H1 (cell line): Measurements from ENCODE around the gene SLN.

ENCODE experiments used
- CBX5 ChIP-seq: fragments of 300-800, 300-1000 bp; sonication (generic); IDR thresholded peaks from 2 replicates; pipeline ENCODE4 v1.7.1; 2016; ENCODE audit warnings: antibody characterized with exemption, low read length, low read depth
- EZH2 ChIP-seq: fragments of 200-600 bp; sonication (generic); IDR thresholded peaks from 2 replicates; pipeline ENCODE4 v1.7.1; 2012; ENCODE audit warnings: low read depth, mild to moderate bottlenecking, moderate library complexity, low read length, inconsistent platforms; ENCODE audit not compliant: severe bottlenecking
- GABPA ChIP-seq: IDR thresholded peaks from 2 replicates; pipeline ENCODE4 v1.6.1; 2011; ENCODE audit warnings: mild to moderate bottlenecking, low read length, moderate library complexity, borderline replicate concordance; ENCODE audit not compliant: insufficient read depth
- HDAC6 ChIP-seq: IDR thresholded peaks from one replicate; pipeline ENCODE4 v1.7.1; 2012; ENCODE audit warnings: low read depth, mild to moderate bottlenecking, inconsistent platforms, low read length, moderate library complexity
- JUND ChIP-seq: IDR thresholded peaks from 2 replicates; pipeline ENCODE4 v1.6.1; 2011; ENCODE audit warnings: mild to moderate bottlenecking, improper control_type of control experiment, low read length
- POLR2A ChIP-seq, 2 experiments: IDR thresholded peaks; 1 replicate in 1 of 2; 2 replicates in 1 of 2; pipeline ENCODE4 v1.6.1; 2011; ENCODE audit warnings: low read depth in 2 of 2, low read length in 2 of 2, mild to moderate bottlenecking in 2 of 2; ENCODE audit errors: control extremely low read depth in 1 of 2
- POLR2AphosphoS5 ChIP-seq: IDR thresholded peaks from 2 replicates; pipeline ENCODE4 v1.6.1; 2011; ENCODE audit warnings: low read depth, low read length
- RFX5 ChIP-seq: IDR thresholded peaks from 2 replicates; pipeline ENCODE4 v1.6.1; 2011; ENCODE audit warnings: low read depth, low read length, improper control_type of control experiment, borderline replicate concordance
- SIN3A ChIP-seq, 2 experiments: IDR thresholded peaks in 1 of 2; conservative IDR thresholded peaks in 1 of 2; 2 replicates each; pipeline ENCODE4 v1.6.1; 2011 to 2012; ENCODE audit warnings: low read length in 2 of 2, improper control_type of control experiment in 1 of 2, low read depth in 1 of 2, mild to moderate bottlenecking in 1 of 2
- SP4 ChIP-seq: IDR thresholded peaks from 2 replicates; pipeline ENCODE4 v1.6.1; 2012; ENCODE audit warnings: low read length, inconsistent platforms
- YY1 ChIP-seq: IDR thresholded peaks from 2 replicates; pipeline ENCODE4 v1.6.1; 2011; ENCODE audit warnings: low read depth, mild to moderate bottlenecking, low read length
- TF ChIP-seq, protein P1 (sequence below), 3 experiments: IDR thresholded peaks; 1 replicate in 2 of 3; 2 replicates in 1 of 3; pipeline versions ENCODE4 v1.5.1 to v1.6.1; 2011; ENCODE audit warnings: low read length in 3 of 3, mild to moderate bottlenecking in 3 of 3, inconsistent platforms in 2 of 3, low read depth in 1 of 3, moderate library complexity in 1 of 3; ENCODE audit not compliant: insufficient read depth in 1 of 3; ENCODE audit errors: control extremely low read depth in 1 of 3

DNA sequence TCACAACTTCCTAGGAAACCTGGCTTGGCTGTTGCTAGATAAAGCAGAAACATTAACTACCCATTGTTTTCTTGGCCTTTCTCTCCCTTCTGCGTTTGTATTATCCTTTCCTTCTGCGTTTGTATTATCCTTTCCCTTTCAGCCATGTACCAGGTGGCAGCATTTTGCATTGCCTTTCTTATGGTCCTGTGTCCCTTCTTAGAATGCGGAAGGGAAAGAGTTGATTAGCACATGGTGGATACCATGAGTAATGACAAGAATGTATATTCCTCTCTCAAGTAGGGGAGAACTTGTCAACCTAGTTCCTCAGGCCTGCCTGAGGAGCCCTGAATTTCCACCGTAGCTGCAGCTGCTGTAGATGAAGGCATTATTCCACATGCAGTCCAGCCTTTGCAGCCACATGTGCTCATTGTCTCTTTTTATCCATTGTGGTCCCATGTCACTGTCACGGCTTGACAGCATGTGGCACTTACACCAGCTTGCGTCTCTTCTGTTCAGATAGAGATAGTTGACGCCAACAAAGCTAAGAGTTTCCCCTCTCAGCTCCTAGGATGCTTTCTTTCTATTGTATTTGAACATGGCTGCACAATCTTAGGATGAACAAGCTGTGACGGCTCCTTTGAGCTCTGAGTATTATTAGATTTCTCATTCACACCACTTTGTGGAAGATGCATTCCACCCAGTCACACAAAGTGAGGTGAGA lies 44.8 kb downstream of the SLN start:
- no peak for TF ChIP-seq POLR2AphosphoS5
- TF ChIP-seq, protein P1, sequence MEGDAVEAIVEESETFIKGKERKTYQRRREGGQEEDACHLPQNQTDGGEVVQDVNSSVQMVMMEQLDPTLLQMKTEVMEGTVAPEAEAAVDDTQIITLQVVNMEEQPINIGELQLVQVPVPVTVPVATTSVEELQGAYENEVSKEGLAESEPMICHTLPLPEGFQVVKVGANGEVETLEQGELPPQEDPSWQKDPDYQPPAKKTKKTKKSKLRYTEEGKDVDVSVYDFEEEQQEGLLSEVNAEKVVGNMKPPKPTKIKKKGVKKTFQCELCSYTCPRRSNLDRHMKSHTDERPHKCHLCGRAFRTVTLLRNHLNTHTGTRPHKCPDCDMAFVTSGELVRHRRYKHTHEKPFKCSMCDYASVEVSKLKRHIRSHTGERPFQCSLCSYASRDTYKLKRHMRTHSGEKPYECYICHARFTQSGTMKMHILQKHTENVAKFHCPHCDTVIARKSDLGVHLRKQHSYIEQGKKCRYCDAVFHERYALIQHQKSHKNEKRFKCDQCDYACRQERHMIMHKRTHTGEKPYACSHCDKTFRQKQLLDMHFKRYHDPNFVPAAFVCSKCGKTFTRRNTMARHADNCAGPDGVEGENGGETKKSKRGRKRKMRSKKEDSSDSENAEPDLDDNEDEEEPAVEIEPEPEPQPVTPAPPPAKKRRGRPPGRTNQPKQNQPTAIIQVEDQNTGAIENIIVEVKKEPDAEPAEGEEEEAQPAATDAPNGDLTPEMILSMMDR (IDR thresholded peaks at IDR 0.05; ENCODE audit: control extremely low read depth in 1 of 3, insufficient read depth in 1 of 3, low read depth in 1 of 3, low read length in 3 of 3): no peak
- TF ChIP-seq YY1: no peak
- no peak for TF ChIP-seq POLR2A (IDR thresholded peaks at IDR 0.05; ENCODE audit: control extremely low read depth in 1 of 2, low read depth in 2 of 2, low read length in 2 of 2)
- TF ChIP-seq RFX5: no peak
- TF ChIP-seq GABPA: no peak
- no peak for TF ChIP-seq JUND
- no peak for TF ChIP-seq CBX5
- TF ChIP-seq SP4: no peak
- 0 out of 4 replicates have a peak, but pooled peaks of 1 of the 2 experiments have one; percentile 47 for TF ChIP-seq SIN3A (conservative IDR thresholded peaks at IDR 0.05 in 1 of 2, IDR thresholded peaks at IDR 0.05 in 1 of 2; ENCODE audit: low read depth in 1 of 2, low read length in 2 of 2)
- TF ChIP-seq EZH2: no peak
- TF ChIP-seq HDAC6: no peak
